Parathyroid adenoma (tissue), 2 donors: ENCODE data around the gene MSRB2.

Experiments used
- H2AFZ ChIP-seq: fragments of 300-600 bp; sonication (generic); one replicate; pipeline ENCODE4 v1.7.0; 2017; ENCODE audit warnings: antibody characterized with exemption, mild to moderate bottlenecking
- H3K27ac ChIP-seq: fragments of 300-600 bp; sonication (generic); one replicate; pipeline ENCODE4 v1.7.0; 2017
- H3K27me3 ChIP-seq: fragments of 300-600 bp; sonication (generic); one replicate; pipeline ENCODE4 v1.7.0; 2017; ENCODE audit warnings: low read length; ENCODE audit not compliant: control insufficient read depth, insufficient read depth
- H3K36me3 ChIP-seq: fragments of 300-600 bp; sonication (generic); one replicate; pipeline ENCODE4 v1.7.0; 2017; ENCODE audit warnings: low read length; ENCODE audit not compliant: control insufficient read depth, insufficient read depth
- H3K4me1 ChIP-seq: fragments of 300-600 bp; sonication (generic); one replicate; pipeline ENCODE4 v1.7.0; 2017; ENCODE audit warnings: control low read depth
- H3K4me2 ChIP-seq: fragments of 300-600 bp; sonication (generic); one replicate; pipeline ENCODE4 v1.7.0; 2017; ENCODE audit warnings: low read length
- H3K4me3 ChIP-seq: fragments of 300-600 bp; sonication (generic); one replicate; pipeline ENCODE4 v1.7.0; 2017; ENCODE audit warnings: low read depth, low read length
- H3K79me2 ChIP-seq: fragments of 300-600 bp; sonication (generic); one replicate; pipeline ENCODE4 v1.7.0; 2017; ENCODE audit warnings: control low read depth
- H3K9ac ChIP-seq: fragments of 300-600 bp; sonication (generic); one replicate; pipeline ENCODE4 v1.7.0; 2017; ENCODE audit warnings: mild to moderate bottlenecking
- H3K9me3 ChIP-seq: fragments of 300-600 bp; sonication (generic); one replicate; pipeline ENCODE4 v1.7.0; 2017; ENCODE audit warnings: low read length; ENCODE audit not compliant: control insufficient read depth
- CTCF ChIP-seq: fragments of 300-600 bp; sonication (generic); IDR thresholded peaks from one replicate; pipeline ENCODE4 v1.7.0; 2017; ENCODE audit warnings: antibody characterized with exemption, mild to moderate bottlenecking
- donor health status: primary hyperparathyroidism.

Gene MSRB2

DNA sequence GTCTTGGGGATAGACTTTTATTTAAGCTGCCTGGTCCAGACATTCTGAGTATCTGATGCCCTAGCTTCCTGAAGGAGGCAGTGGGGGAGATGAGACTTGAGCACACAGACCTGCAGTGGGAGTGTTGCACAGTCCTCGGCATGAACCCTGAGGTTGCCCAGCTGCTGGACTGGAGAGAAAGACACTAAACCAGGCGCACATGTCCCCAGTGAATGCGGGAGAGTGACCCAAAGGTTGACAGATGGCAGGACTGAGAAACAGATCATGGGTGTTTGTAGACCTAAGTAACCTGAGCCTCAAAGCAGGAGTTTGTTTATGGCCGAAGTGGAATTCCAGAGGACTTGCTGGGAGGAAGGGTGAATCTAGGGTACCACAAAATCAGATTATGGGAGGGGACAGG, 15.7 kb upstream of the MSRB2 start:
- Histone ChIP-seq H3K4me1 (no peaks in the 10 kb centered on the region), H3K9ac (no peak overlapping the region), H3K79me2 (no peaks in the 10 kb centered on the region), H3K36me3 (no peaks in the 10 kb centered on the region), H3K9me3 (no peaks in the 10 kb centered on the region), H3K4me3 (no peak overlapping the region), H2AFZ (peak overlapping the region; percentile 28), H3K27ac (no peak overlapping the region), H3K27me3 (no peaks in the 10 kb centered on the region), H3K4me2 (no peak overlapping the region)
- TF ChIP-seq CTCF: no peak

GRCh38 chr10:23080262-23080661, 15.1 kb upstream of the MSRB2 start:
- Histone ChIP-seq H3K9me3 (no peaks in the 10 kb centered on the region), H3K79me2 (no peaks in the 10 kb centered on the region), H3K4me2 (no peak overlapping the region), H3K4me3 (no peak overlapping the region), H3K9ac (no peak overlapping the region), H3K36me3 (no peaks in the 10 kb centered on the region), H3K27me3 (no peaks in the 10 kb centered on the region), H3K27ac (no peak overlapping the region), H2AFZ (peak overlapping the region; percentile 28), H3K4me1 (no peaks in the 10 kb centered on the region)
- no peak for TF ChIP-seq CTCF

DNA sequence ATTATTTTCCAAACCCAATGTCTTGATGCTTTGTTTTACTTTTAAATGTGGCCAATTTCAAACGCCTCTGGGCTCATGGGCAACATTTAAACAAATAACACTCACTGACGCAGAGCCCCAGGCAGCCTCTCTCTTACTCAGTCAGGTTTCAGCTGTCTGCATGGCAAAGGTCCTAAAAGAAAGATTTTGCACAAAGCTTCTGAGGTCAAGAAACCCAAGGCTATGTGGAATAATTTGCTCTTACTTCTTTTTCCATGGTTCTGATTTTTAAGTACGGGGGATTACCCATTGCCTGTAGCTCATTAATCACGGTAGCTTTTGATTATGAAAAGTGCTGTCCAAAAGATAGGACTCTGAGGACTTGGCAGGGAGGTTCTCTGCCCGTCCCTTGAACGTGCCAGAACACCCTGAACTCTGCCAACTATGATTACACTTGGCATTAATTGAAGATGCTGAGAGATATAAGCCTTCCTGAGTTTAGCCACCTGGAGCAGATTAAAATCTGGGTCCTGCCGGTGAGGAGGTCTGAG, 14.1 kb upstream of the MSRB2 start:
- H3K27ac ChIP-seq: no peak overlapping the region
- H3K4me2 ChIP-seq: no peak overlapping the region
- no peak overlapping the region for H3K9ac ChIP-seq
- TF ChIP-seq CTCF: no peak
- H3K9me3 ChIP-seq: no peaks in the 10 kb centered on the region
- no peaks in the 10 kb centered on the region for H3K4me1 ChIP-seq
- no peaks in the 10 kb centered on the region for H3K79me2 ChIP-seq
- peak overlapping the region; percentile 30 for H2AFZ ChIP-seq
- H3K27me3 ChIP-seq: no peaks in the 10 kb centered on the region
- no peaks in the 10 kb centered on the region for H3K36me3 ChIP-seq
- H3K4me3 ChIP-seq: no peak overlapping the region

GRCh38 chr10:23081891-23082290, 13.5 kb upstream of the MSRB2 start:
- no peaks in the 10 kb centered on the region for H3K9me3 ChIP-seq
- no peaks in the 10 kb centered on the region for H3K4me1 ChIP-seq
- H3K9ac ChIP-seq: no peak overlapping the region
- no peak for TF ChIP-seq CTCF
- H3K36me3 ChIP-seq: no peaks in the 10 kb centered on the region
- H3K4me2 ChIP-seq: no peak overlapping the region
- no peak overlapping the region for H3K27ac ChIP-seq
- no peaks in the 10 kb centered on the region for H3K79me2 ChIP-seq
- no peak overlapping the region for H2AFZ ChIP-seq
- H3K4me3 ChIP-seq: no peak overlapping the region
- H3K27me3 ChIP-seq: no peaks in the 10 kb centered on the region

GRCh38 chr10:23088609-23089008, 6.8 kb upstream of the MSRB2 start:
- H3K9me3 ChIP-seq: no peaks in the 10 kb centered on the region
- no peak overlapping the region for H3K4me2 ChIP-seq
- no peak overlapping the region for H3K27ac ChIP-seq
- no peaks in the 10 kb centered on the region for H3K4me1 ChIP-seq
- no peaks in the 10 kb centered on the region for H3K79me2 ChIP-seq
- H3K27me3 ChIP-seq: no peaks in the 10 kb centered on the region
- no peak for TF ChIP-seq CTCF
- H3K9ac ChIP-seq: no peak overlapping the region
- no peaks in the 10 kb centered on the region for H3K36me3 ChIP-seq
- no peak overlapping the region for H2AFZ ChIP-seq
- H3K4me3 ChIP-seq: no peak overlapping the region
